HG02973 (cell line): ENCODE data around the gene NUP93.
"Not testable (repeated sequence)": the region's sequence is repeated elsewhere in the genome, so short reads cannot be mapped to it uniquely, and the experiment has no call there.

Source experiments
- ATAC-seq: cut with Tn5 transposase; IDR thresholded peaks from one replicate; pipeline ENCODE4 v1.9.1; 2021; ENCODE audit warnings: moderate library complexity; ENCODE audit not compliant: unreplicated experiment

NUP93 gene

DNA sequence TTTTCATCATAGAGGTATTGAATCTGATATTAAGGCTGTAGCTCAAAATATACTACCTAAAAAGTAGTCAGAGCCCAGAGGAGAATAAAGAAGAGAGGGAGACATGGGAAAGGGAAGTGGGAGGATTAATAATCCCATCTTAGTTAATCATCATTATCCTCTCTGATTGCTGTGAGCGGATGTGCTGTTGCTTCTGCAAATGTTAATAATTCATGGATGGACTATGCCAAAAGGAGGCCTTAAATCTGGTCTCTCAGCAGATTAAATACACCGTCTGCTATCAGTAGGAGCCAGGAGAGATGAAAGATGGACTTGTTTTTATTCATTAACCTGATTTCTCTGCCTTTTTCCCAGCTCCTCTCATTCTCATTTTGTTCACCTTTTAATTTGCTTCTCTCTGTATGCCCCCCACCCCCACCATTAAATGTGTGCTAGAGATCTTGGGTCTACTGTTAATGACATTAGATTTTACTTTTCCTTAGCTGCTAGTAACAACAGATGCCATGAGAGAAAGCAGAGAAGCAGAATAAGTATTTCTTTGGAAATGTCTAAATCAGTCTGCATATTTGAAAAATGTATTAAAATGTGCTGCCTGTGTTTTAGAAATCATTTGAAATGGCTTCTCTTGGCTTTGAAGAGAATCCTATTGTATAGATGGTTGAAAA, 44.2 kb downstream of the NUP93 start:
- ATAC-seq, result no peak

DNA sequence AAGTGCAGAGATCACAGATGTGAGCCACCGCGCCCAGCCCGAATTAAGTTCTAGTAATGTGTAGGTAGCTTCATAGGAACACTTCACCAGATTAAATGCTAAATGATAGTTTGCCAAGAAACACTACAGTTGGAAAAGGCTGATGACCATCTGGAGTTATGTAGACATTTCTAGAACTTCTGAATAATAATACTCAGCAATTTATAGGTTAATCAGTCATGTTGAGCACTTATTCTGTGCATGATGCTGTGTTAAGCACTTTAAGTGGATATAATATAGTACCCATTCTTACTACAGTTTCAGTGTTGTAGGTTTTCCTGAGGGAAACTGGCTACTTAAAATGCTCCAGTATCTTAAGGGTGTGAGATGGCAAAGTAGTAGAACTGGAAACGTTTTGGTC, 45.2 kb downstream of the NUP93 start:
- ATAC-seq, result no peak

GRCh38 chr16:56776562-56776961, 46.6 kb downstream of the NUP93 start:
- ATAC-seq, result no peak

GRCh38 chr16:56777001-56777400, 47.1 kb downstream of the NUP93 start:
- no peak for ATAC-seq

DNA sequence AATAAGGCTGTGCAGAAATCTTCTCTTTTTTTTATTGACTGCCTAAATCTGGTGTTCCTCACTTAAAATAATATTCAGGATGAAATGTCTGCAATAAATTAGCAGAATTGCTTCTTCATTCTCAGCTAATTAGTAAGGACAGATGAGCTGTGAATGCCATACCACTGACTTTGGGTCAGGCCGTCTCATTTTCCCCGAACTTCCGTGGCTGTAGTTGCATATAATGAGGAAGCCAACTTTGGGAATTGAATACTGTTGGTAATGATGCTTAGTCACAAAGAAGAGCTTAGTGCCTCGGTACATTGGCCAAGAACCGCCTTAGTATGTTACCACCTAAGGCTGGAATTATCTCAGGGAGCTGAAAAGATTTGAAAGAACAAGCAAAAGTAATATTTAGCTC, 47.6 kb downstream of the NUP93 start:
- no peak for ATAC-seq

- no peak for ATAC-seq
Measured at GRCh38 chr16:56779906-56780305, 50.0 kb downstream of the NUP93 start.

DNA sequence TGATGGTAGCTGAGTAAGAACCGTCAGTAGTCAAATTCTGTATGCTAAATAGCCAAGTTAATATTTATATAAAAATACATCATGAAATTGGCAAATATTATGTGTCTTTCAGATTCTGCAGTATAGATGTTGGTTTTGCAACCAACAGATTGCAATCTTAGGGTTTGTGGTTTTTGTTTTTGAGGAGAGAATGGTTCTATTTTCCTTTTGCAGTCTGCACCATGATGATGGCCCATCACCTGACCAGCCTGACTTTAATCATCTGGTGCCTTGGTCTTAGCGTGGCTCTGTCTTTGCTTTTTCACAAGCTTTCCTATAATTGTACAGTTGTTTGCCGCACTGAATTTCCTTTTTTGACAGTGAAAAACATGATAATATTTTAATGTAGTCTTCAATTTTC, 50.7 kb downstream of the NUP93 start:
- ATAC-seq, result no peak

DNA sequence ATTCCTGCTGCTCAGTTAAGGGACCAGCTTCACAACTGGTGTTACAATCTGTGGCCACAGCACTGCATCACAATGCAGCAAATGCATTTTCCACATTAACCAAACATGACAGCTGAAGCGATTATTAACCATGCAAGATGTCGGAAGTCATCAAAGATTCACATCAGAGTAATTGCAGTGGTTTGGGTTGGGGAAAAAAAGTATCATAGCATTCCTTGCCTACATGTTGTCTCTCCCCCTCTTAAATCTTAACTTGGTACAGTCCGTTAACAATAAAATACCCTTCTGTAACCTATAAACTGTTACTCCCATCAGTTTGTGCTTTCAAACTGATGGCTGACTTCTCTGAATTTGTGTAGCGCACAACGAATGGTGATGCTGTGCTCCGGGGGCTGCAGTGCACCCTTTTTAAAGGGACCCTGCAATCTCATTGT, 51.6 kb downstream of the NUP93 start:
- no peak for ATAC-seq

DNA sequence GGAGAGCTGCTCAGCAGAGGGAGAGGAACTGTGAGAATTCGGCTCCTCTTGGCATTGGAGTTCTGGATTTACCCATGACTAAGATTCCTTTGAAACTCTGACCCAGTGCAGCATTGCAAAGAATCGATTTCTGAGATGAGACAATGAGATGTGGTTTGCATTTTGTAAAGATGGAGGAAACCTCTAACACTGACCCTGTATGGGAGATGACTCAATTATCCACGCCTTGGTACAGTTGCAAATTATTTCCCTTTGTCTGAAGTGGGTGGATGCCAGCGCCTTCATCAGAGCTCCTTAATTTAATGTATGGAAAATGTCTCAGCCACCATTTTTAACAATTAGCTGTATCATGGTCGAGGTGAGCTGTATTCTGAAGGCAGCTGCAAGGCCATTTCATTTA, 53.4 kb downstream of the NUP93 start:
- ATAC-seq, result no peak

GRCh38 chr16:56785317-56785716, 55.4 kb downstream of the NUP93 start:
- ATAC-seq, result no peak

GRCh38 chr16:56787167-56787566, 57.2 kb downstream of the NUP93 start:
- ATAC-seq, result no peak

GRCh38 chr16:56788435-56788834, 58.5 kb downstream of the NUP93 start:
- ATAC-seq, result no peak

DNA sequence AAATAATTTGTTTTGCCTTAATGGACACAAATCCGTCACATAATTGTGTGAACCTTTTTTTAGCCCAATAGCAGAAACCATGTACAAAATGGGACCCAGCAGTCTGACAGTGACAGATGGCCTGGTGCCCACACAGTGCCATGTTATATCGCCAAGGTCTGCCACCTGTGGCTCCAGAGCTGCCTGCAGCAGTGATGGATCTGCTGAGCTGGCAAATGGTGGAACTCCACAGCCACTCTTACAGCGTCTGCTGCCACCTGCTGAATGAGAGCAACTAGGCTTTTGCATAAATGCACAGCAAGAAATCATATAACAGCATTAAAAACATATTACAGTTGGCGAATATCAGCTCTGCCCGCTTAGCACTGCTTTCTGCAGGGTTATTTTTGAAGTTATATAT, 59.4 kb downstream of the NUP93 start:
- ATAC-seq, result no peak

- no peak for ATAC-seq
Measured at GRCh38 chr16:56792967-56793366, 63.0 kb downstream of the NUP93 start.

- no peak for ATAC-seq
Measured at GRCh38 chr16:56793492-56793891, 63.6 kb downstream of the NUP93 start.

DNA sequence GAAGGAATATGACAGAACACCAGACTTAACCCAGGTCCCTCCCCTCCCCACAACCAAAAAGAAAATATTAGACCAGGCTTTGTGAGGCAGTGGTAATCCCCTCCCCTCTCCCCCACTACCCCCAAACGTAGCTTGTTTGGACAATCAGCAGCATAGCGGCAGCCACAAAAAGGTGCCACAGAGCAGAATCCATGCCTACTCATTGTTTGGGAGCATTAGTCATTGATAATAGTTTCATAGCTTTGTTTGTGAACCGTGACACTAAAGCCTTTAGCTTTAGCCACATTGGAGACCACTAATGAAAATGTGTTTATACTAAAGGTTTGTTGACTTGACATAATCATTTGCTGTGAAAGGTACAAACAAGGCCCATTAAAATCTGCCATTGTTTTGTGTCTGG, 65.1 kb downstream of the NUP93 start:
- ATAC-seq, result no peak

DNA sequence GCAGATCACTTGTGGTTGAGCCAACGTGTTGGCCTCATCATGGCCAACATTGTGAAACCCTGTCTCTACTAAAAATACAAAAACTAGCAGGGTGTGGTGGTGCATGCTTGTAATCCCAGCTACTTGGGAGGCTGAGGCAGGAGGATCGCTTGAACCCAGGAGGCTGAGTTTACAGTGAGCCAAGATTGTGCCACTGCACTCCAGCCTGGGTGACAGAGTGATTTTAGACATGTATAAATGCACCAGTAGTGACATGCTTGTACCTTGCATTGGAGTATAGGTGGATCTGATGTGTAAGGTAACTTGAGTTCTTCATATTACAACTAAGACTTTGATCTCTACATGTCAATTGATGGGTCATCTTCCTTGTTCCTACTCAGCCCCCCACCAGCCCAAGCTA, 67.1 kb downstream of the NUP93 start:
- ATAC-seq, result not testable (repeated sequence)

- no peak for ATAC-seq
Measured at GRCh38 chr16:56797861-56798260, 67.9 kb downstream of the NUP93 start.

DNA sequence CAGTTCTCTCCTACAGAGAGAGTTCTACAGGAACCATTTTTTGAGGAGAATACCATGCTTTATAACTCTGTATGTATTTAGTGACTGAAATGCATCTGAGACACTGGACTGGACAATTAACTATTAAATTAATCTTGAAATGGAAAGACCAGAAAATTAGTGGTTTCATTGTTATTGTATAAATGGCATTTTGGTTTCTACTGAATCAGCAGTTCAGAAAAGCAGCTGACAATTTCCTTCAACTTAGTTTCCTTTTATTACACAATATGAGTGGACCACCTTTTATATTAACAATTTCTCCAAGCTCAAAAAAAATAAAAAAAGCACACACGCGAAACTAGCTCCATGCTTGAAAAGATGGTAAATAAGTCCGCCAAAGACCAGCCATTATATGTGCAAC, 69.0 kb downstream of the NUP93 start:
- ATAC-seq, result no peak

- no peak for ATAC-seq
Measured at GRCh38 chr16:56800355-56800754, 70.4 kb downstream of the NUP93 start.

DNA sequence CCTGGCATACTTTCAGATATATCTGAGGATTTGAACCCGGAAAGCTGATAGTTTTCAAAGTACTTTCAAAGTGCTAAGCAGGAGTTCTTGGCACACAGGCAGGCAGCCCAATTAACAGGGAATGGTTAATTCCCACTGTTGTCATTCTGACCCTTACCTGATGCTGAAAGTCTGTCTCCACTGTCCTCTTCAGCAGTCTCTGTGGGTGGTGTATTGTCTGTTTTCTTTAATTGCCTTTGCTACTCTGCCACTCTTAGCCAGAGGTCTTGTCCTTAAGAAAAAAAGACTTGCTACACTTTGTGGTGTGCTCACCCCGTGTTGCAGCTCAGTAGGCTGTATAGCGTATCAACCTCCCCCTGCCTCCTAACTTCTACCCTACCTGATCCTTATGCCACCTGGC, 71.8 kb downstream of the NUP93 start:
- no peak for ATAC-seq

- no peak for ATAC-seq
Measured at GRCh38 chr16:56807011-56807675, 77.2 kb downstream of the NUP93 start.

DNA sequence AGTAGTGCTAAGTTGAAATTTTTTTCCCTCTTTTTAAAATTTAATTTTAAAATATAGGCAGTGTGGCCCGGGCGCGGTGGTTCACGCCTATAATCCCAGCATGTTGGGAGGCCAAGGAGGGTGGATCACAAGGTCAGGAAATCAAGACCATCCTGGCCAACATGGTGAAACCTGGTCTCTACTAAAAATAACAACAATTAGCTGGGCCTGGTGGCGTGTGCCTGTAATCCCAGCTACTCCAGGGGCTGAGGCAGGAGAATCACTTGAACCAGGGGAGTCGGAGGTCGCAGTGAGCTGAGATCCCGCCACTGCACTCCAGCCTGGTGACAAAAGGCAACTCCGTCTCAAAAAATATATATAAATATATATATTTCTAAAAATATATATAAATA, 77.7 kb downstream of the NUP93 start:
- not testable (repeated sequence) for ATAC-seq
